ENCODE measurements around the gene PAK4.

PAK4 gene

GRCh38 chr19:39186391-39186790 is 60.8 kb downstream of the PAK4 start:
- Histone ChIP-seq H3K27me3 (ENCODE audit: control insufficient read depth, insufficient read depth, low read length) (no peaks in the 10 kb centered on the region), H3K4me3 (ENCODE audit: low read length) (no peak overlapping the region), H3K27ac (ENCODE audit: low read length) (no peak overlapping the region), H3K4me1 (ENCODE audit: control insufficient read depth, insufficient read depth, low read length) (no peaks in the 10 kb centered on the region), H3K9me3 (ENCODE audit: control insufficient read depth, insufficient read depth, low read length) (no peaks in the 10 kb centered on the region), H3K36me3 (ENCODE audit: control insufficient read depth, insufficient read depth, low read length) (no peaks in the 10 kb centered on the region)
- WGBS (ENCODE audit: insufficient coverage, insufficient read length): no CpG with 5 or more reads among the region's 8 CpGs
- no peak for DNase-seq (ENCODE audit: low read depth, low spot score)

DNA sequence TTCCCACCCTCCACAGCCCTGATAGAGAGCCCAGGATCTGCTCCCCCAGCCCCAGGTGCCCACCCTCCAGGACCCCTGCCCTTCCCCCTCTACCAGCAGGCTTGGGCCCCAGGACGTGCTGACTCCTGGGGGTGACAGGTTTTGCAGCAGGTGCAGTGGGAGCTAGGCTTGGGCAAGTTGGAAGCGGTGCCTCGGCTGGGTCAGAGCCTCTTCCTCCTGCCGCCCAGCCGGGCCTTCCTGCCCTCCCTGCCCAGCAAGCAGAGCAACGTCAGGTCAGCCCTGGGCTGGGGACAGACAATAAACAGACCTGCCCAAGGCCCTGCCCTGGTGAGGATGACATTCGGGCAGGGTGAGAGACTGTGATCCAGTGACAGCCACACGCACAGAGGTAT is 62.0 kb downstream of the PAK4 start:
- no peak overlapping the region for H3K4me3 ChIP-seq (ENCODE audit: low read length)
- H3K4me1 ChIP-seq (ENCODE audit: control insufficient read depth, insufficient read depth, low read length): no peaks in the 10 kb centered on the region
- no peaks in the 10 kb centered on the region for H3K9me3 ChIP-seq (ENCODE audit: control insufficient read depth, insufficient read depth, low read length)
- no CpG with 5 or more reads among the region's 8 CpGs for WGBS (ENCODE audit: insufficient coverage, insufficient read length)
- no peaks in the 10 kb centered on the region for H3K27me3 ChIP-seq (ENCODE audit: control insufficient read depth, insufficient read depth, low read length)
- no peak for DNase-seq (ENCODE audit: low read depth, low spot score)
- no peak overlapping the region for H3K27ac ChIP-seq (ENCODE audit: low read length)
- H3K36me3 ChIP-seq (ENCODE audit: control insufficient read depth, insufficient read depth, low read length): no peaks in the 10 kb centered on the region

DNA sequence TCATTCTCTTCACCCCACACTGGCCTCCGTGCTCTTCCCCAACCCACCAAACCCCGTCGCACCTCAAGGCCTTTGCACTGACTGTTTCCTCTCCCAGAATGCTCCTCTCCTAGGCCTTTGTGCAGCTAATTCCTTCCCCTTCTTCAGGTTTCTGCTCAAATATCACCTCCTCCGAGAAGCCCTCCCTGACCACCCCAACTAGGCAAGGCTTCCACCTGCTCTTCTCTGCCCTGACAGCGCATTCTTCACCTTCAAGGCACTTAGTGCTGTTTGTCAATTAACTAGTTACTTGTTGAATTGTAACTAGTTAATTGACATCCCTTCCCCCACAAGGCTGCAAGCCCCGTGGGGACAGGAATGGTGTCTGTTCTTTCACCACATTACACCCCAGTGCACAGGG is 63.4 kb downstream of the PAK4 start:
- Histone ChIP-seq H3K27ac (ENCODE audit: low read length) (no peak overlapping the region), H3K4me1 (ENCODE audit: control insufficient read depth, insufficient read depth, low read length) (peaks cover 2% of the 10 kb centered on the region; the same call in 1 of the 2 replicates), H3K4me3 (ENCODE audit: low read length) (no peak overlapping the region), H3K9me3 (ENCODE audit: control insufficient read depth, insufficient read depth, low read length) (no peaks in the 10 kb centered on the region), H3K36me3 (ENCODE audit: control insufficient read depth, insufficient read depth, low read length) (no peaks in the 10 kb centered on the region), H3K27me3 (ENCODE audit: control insufficient read depth, insufficient read depth, low read length) (no peaks in the 10 kb centered on the region)
- DNase-seq (ENCODE audit: low read depth, low spot score): no peak
- no CpG with 5 or more reads among the region's 6 CpGs for whole genome bisulfite sequencing (ENCODE audit: insufficient coverage, insufficient read length)

- H3K4me3 ChIP-seq (ENCODE audit: low read length): no peak overlapping the region
- no peaks in the 10 kb centered on the region for H3K36me3 ChIP-seq (ENCODE audit: control insufficient read depth, insufficient read depth, low read length)
- peaks cover 2% of the 10 kb centered on the region; the same call in 1 of the 2 replicates for H3K4me1 ChIP-seq (ENCODE audit: control insufficient read depth, insufficient read depth, low read length)
- H3K9me3 ChIP-seq (ENCODE audit: control insufficient read depth, insufficient read depth, low read length): no peaks in the 10 kb centered on the region
- WGBS (ENCODE audit: insufficient coverage, insufficient read length): no CpG with 5 or more reads among the region's 11 CpGs
- DNase-seq (ENCODE audit: low read depth, low spot score): no peak
- H3K27ac ChIP-seq (ENCODE audit: low read length): no peak overlapping the region
- H3K27me3 ChIP-seq (ENCODE audit: control insufficient read depth, insufficient read depth, low read length): no peaks in the 10 kb centered on the region
Measured at GRCh38 chr19:39190768-39191167, 65.2 kb downstream of the PAK4 start.

DNA sequence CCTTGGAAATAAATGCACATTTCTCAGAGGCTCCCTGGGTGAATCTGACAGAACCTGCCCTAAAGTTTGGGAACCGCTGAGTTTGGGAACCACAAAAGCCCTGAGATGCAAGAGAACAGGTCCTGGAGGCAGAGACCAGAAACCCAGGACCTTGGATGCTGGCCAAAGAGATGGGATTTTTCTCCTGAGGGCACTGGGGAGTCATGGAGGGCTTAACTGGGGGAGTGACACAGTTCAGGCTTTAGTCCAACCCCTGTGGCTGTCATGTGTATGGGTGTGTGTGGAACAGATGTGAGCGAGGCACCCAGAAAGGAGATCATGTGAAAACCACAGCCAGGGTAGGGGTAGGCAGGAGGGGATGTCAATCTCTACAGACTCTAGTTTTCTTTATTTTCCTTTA is 67.3 kb downstream of the PAK4 start:
- WGBS (ENCODE audit: insufficient coverage, insufficient read length): no CpG with 5 or more reads among the region's 2 CpGs
- H3K27ac ChIP-seq (ENCODE audit: low read length): no peak overlapping the region
- H3K36me3 ChIP-seq (ENCODE audit: control insufficient read depth, insufficient read depth, low read length): no peaks in the 10 kb centered on the region
- no peaks in the 10 kb centered on the region for H3K9me3 ChIP-seq (ENCODE audit: control insufficient read depth, insufficient read depth, low read length)
- peaks cover 8% of the 10 kb centered on the region for H3K27me3 ChIP-seq (ENCODE audit: control insufficient read depth, insufficient read depth, low read length)
- H3K4me3 ChIP-seq (ENCODE audit: low read length): no peak overlapping the region
- peaks cover 4% of the 10 kb centered on the region; the same call in 1 of the 2 replicates for H3K4me1 ChIP-seq (ENCODE audit: control insufficient read depth, insufficient read depth, low read length)
- DNase-seq (ENCODE audit: low read depth, low spot score): no peak

- Histone ChIP-seq H3K9me3 (ENCODE audit: control insufficient read depth, insufficient read depth, low read length) (no peaks in the 10 kb centered on the region), H3K4me1 (ENCODE audit: control insufficient read depth, insufficient read depth, low read length) (peaks cover 4% of the 10 kb centered on the region; the same call in 1 of the 2 replicates), H3K27me3 (ENCODE audit: control insufficient read depth, insufficient read depth, low read length) (peaks cover 11% of the 10 kb centered on the region), H3K4me3 (ENCODE audit: low read length) (no peak overlapping the region), H3K36me3 (ENCODE audit: control insufficient read depth, insufficient read depth, low read length) (no peaks in the 10 kb centered on the region), H3K27ac (ENCODE audit: low read length) (no peak overlapping the region)
- WGBS (ENCODE audit: insufficient coverage, insufficient read length): no CpG with 5 or more reads among the region's 8 CpGs
- no peak for DNase-seq (ENCODE audit: low read depth, low spot score)
Measured at GRCh38 chr19:39193803-39194202, 68.2 kb downstream of the PAK4 start.

DNA sequence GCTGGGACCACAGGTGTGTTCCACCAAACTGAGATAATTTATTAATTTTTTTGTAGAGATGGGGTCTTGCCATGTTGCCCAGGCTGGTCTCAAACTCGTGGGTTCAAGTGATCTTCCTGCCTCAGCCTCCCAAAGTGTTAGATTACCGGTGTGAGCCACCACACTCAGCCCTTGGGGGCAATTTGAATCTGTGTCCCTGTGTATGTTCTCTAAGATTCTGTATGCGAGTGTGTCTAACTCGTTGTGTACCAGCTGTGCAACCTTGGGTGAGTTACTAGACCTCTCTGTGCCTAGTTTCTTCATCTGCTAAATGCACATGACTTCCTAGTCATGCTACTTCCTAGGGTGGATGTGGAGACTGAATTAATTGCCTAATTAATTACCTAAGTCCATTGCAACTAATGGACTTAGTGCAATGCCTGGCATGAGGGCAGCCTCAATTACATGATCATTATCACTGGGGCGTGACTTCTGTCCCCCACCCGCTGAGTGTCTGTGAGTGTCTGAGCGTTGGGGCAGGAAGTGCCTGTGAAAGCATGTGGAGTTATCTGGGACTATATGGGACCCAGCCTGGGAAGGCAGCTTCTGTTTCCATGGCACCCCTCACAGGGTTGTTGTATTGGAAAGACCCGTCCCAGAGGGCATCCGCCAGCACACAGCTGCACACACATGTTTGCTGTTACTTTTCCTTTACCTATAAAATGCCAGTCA is 69.4 kb downstream of the PAK4 start:
- peaks cover 11% of the 10 kb centered on the region for H3K27me3 ChIP-seq (ENCODE audit: control insufficient read depth, insufficient read depth, low read length)
- no peaks in the 10 kb centered on the region for H3K9me3 ChIP-seq (ENCODE audit: control insufficient read depth, insufficient read depth, low read length)
- no peak overlapping the region for H3K4me3 ChIP-seq (ENCODE audit: low read length)
- H3K36me3 ChIP-seq (ENCODE audit: control insufficient read depth, insufficient read depth, low read length): no peaks in the 10 kb centered on the region
- no peak for DNase-seq (ENCODE audit: low read depth, low spot score)
- H3K27ac ChIP-seq (ENCODE audit: low read length): no peak overlapping the region
- H3K4me1 ChIP-seq (ENCODE audit: control insufficient read depth, insufficient read depth, low read length): peaks cover 4% of the 10 kb centered on the region; the same call in 1 of the 2 replicates
- no CpG with 5 or more reads among the region's 9 CpGs for WGBS (ENCODE audit: insufficient coverage, insufficient read length)

GRCh38 chr19:39195755-39196154 is 70.2 kb downstream of the PAK4 start:
- no peak overlapping the region for H3K27ac ChIP-seq (ENCODE audit: low read length)
- H3K9me3 ChIP-seq (ENCODE audit: control insufficient read depth, insufficient read depth, low read length): no peaks in the 10 kb centered on the region
- no peaks in the 10 kb centered on the region for H3K36me3 ChIP-seq (ENCODE audit: control insufficient read depth, insufficient read depth, low read length)
- WGBS (ENCODE audit: insufficient coverage, insufficient read length): no CpG with 5 or more reads among the region's 9 CpGs
- H3K27me3 ChIP-seq (ENCODE audit: control insufficient read depth, insufficient read depth, low read length): peaks cover 11% of the 10 kb centered on the region
- H3K4me3 ChIP-seq (ENCODE audit: low read length): no peak overlapping the region
- DNase-seq (ENCODE audit: low read depth, low spot score): no peak
- peaks cover 4% of the 10 kb centered on the region; the same call in 1 of the 2 replicates for H3K4me1 ChIP-seq (ENCODE audit: control insufficient read depth, insufficient read depth, low read length)

DNA sequence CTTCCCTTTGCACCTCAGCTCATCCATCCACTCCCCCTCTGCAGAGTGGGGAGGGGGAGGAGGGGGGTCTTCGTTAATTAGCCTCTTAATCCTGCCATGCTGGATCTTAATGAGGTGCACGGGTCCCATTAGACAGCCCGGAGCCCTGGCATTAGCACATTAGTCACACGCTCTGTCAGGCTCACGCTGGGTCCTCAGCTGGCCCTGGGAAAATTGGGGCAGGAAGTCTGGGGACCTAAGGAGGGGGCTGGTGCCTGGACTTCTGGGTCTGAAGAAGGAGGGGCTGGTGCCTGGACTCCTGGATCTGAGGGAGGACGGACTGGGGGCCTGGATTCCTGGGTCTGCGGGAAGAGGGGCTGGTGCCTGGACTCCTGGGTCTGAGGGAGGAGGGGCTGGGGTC is 70.7 kb downstream of the PAK4 start:
- DNase-seq (ENCODE audit: low read depth, low spot score): no peak
- H3K27me3 ChIP-seq (ENCODE audit: control insufficient read depth, insufficient read depth, low read length): peaks cover 11% of the 10 kb centered on the region

DNA sequence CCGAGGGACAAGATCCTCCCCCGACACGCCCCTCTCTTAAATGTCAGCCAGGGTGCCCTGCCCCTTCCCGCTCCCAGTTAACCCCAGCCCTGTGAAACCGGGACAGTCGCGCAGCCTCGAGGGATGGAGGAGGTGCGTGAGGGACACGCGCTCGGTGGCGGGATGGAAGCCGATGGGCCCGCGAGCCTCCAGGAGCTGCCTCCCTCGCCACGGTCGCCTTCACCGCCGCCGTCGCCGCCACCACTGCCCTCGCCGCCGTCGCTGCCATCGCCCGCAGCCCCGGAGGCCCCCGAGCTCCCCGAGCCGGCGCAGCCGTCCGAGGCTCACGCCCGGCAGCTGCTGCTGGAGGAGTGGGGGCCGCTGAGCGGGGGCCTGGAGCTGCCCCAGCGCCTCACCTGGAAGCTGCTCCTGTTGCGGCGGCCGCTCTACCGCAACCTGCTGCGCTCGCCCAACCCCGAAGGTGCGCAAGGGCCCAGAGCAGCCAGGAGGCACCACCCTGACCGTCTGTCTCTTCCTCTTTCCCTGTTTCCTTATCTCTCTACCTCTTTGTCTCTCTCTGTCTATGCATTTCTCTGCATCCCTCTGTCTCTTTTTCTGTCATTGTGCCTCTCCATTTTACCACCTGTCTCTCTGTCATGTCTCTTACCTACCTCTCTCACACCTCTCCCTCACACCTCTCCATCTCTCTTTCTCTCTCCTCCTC is 71.4 kb downstream of the PAK4 start, which contains the start of gene NCCRP1:
TSS of gene NCCRP1 (plus strand) at position 105 of the 703 bp plus-strand sequence. CDS start at position 124, 19 bp downstream.
- no peak for DNase-seq (ENCODE audit: low read depth, low spot score)
- Histone ChIP-seq H3K36me3 (ENCODE audit: control insufficient read depth, insufficient read depth, low read length) (no peaks in the 10 kb centered on the region), H3K9me3 (ENCODE audit: control insufficient read depth, insufficient read depth, low read length) (no peaks in the 10 kb centered on the region), H3K4me3 (ENCODE audit: low read length) (peak within 1 kb of the TSS; percentile 15; the same call in 1 of the 2 replicates), H3K27ac (ENCODE audit: low read length) (no peak within 1 kb of the TSS), H3K27me3 (ENCODE audit: control insufficient read depth, insufficient read depth, low read length) (peaks cover 11% of the 10 kb centered on the region), H3K4me1 (ENCODE audit: control insufficient read depth, insufficient read depth, low read length) (peaks cover 4% of the 10 kb centered on the region; the same call in 1 of the 2 replicates)
- no CpG with 5 or more reads among the region's 51 CpGs for WGBS (ENCODE audit: insufficient coverage, insufficient read length)

More for the DNA sequence above, 70.7 kb downstream of the PAK4 start:
- WGBS (ENCODE audit: insufficient coverage, insufficient read length): no CpG with 5 or more reads among the region's 7 CpGs
- H3K9me3 ChIP-seq (ENCODE audit: control insufficient read depth, insufficient read depth, low read length): no peaks in the 10 kb centered on the region
- H3K27ac ChIP-seq (ENCODE audit: low read length): no peak overlapping the region
- no peak overlapping the region for H3K4me3 ChIP-seq (ENCODE audit: low read length)
- H3K36me3 ChIP-seq (ENCODE audit: control insufficient read depth, insufficient read depth, low read length): no peaks in the 10 kb centered on the region
- peaks cover 4% of the 10 kb centered on the region; the same call in 1 of the 2 replicates for H3K4me1 ChIP-seq (ENCODE audit: control insufficient read depth, insufficient read depth, low read length)
